Skeletal muscle tissue (tissue), 4 donors: ENCODE measurements around the gene CXCR3. TPM values are rescaled to one million over a fixed set of nuclear protein-coding genes. Genes with fewer than 3 reads are reported as not detected.

Experiments used
- H3K27ac ChIP-seq: one replicate; pipeline ENCODE4 v1.7.0; 2013; ENCODE audit warnings: mild to moderate bottlenecking, low read depth, low read length, inconsistent platforms
- H3K27me3 ChIP-seq, 3 donors: one replicate each; pipeline ENCODE4 v1.7.0; 2013; ENCODE audit warnings: low read length in 3 of 3; ENCODE audit not compliant: control insufficient read depth in 3 of 3, insufficient read depth in 3 of 3
- H3K36me3 ChIP-seq, 3 donors: one replicate each; pipeline ENCODE4 v1.7.0; 2013; ENCODE audit warnings: low read length in 3 of 3; ENCODE audit not compliant: control insufficient read depth in 3 of 3, insufficient read depth in 3 of 3
- H3K4me1 ChIP-seq, 3 donors: one replicate each; pipeline ENCODE4 v1.7.0; 2013; ENCODE audit warnings: low read length in 3 of 3, mild to moderate bottlenecking in 3 of 3; ENCODE audit not compliant: control insufficient read depth in 3 of 3, insufficient read depth in 3 of 3
- H3K4me3 ChIP-seq, 3 donors: one replicate each; pipeline ENCODE4 v1.7.0; 2013; ENCODE audit warnings: low read length in 3 of 3
- H3K9ac ChIP-seq, 3 donors: one replicate each; pipeline ENCODE4 v1.7.0; 2013; ENCODE audit warnings: low read length in 3 of 3, mild to moderate bottlenecking in 3 of 3, moderate library complexity in 2 of 3, low read depth in 1 of 3
- H3K9me3 ChIP-seq, 3 donors: one replicate each; pipeline ENCODE4 v1.7.0; 2013; ENCODE audit warnings: low read length in 3 of 3; ENCODE audit not compliant: control insufficient read depth in 3 of 3
- total RNA-seq: library from RNA; depleted of rRNA; stranded (reverse); fragments of >200 nt; gene quantifications from one replicate; pipeline ENCODE4 v1.2.3, GENCODE V29; 2014
- donor health status: Osteomylitis.

CXCR3 gene
- total RNA-seq, 1 donor from 2014 or later, result not detected

GRCh38 chrX:71637848-71638247, 19.5 kb upstream of the CXCR3 start:
- H3K4me1 ChIP-seq, result peaks cover 0 to 17% (median 9%) of the 10 kb centered on the region in 3 donors
- H3K9me3 ChIP-seq, result no peaks in the 10 kb centered on the region
- H3K27ac ChIP-seq, result peak overlapping the region; percentile 27
- no peak overlapping the region for H3K4me3 ChIP-seq
- no peak overlapping the region for H3K9ac ChIP-seq
- H3K36me3 ChIP-seq, result no peaks in the 10 kb centered on the region
- no peaks in the 10 kb centered on the region for H3K27me3 ChIP-seq

DNA sequence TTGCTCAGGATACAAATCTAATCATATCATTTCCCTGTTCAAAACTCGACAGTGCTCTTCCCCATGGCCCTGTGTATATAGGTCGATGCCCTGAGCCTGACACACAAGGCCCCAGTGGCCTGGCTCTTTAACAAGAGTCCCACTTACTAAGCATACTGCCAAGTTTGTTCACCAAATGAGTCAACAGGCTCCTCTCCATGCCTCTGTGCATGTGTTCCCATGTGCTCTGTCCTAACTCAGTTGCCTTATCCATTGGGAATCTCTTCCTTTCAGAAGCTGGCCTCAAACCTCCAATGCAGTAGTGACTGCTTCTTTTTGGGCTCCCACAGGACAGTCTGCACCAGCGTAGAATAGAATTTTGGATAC, 18.9 kb upstream of the CXCR3 start:
- Histone ChIP-seq H3K9ac (no peak overlapping the region), H3K27ac (peak overlapping the region; percentile 75), H3K36me3 (no peaks in the 10 kb centered on the region), H3K4me1 (peaks cover 0 to 17% (median 9%) of the 10 kb centered on the region in 3 donors), H3K27me3 (no peaks in the 10 kb centered on the region), H3K9me3 (no peaks in the 10 kb centered on the region), H3K4me3 (no peak overlapping the region)

- Histone ChIP-seq H3K4me3 (no peak overlapping the region), H3K27me3 (no peaks in the 10 kb centered on the region), H3K27ac (peak overlapping the region; percentile 75), H3K9me3 (no peaks in the 10 kb centered on the region), H3K9ac (no peak overlapping the region), H3K36me3 (no peaks in the 10 kb centered on the region), H3K4me1 (peaks cover 0 to 17% (median 9%) of the 10 kb centered on the region in 3 donors)
Observed at GRCh38 chrX:71636438-71637252, 18.3 kb upstream of the CXCR3 start.

- Histone ChIP-seq H3K27ac (peak overlapping the region; percentile 36), H3K9ac (no peak overlapping the region), H3K36me3 (no peaks in the 10 kb centered on the region), H3K27me3 (no peaks in the 10 kb centered on the region), H3K9me3 (no peaks in the 10 kb centered on the region), H3K4me1 (peaks cover 0 to 17% (median 9%) of the 10 kb centered on the region in 3 donors), H3K4me3 (no peak overlapping the region)
Observed at GRCh38 chrX:71634366-71634765, 16.1 kb upstream of the CXCR3 start.

DNA sequence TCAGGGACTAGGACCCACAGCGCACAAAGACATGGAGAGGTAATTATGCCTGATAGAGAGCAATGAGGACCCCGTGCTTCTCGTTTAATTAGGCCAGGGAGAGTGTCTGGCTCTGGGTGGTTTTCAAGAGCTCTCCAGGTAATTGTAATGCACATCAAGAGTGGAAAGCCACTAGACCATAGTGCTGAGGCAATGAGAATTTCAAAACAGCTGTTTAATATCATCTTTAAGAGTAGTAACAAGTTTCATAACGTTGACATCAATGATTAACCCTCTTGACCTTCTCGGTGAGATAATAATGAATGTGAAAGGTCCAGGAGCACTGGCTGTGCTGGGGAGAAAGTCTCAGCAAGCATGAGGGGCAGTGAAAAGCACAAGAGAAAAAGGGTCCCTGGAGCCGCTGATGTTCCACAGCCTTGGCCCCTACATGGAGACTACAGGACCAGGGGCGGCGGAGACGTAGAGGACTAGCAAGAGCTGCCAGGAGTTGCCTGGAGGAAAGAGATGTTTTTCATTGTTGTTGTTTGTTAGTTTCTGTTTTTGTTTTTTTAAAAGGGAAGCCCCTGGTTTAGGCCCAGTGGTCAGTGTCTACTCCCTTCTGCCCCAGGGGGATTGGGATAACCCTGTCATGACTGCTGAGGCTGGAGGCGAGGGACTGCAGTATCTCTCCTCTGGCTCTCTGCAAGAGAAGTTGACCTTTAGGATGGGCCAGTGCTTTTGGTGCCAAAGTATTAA, 14.8 kb upstream of the CXCR3 start:
- no peak overlapping the region for H3K4me3 ChIP-seq
- H3K36me3 ChIP-seq, result no peaks in the 10 kb centered on the region
- H3K27me3 ChIP-seq, result peaks cover 0 to under 1% (median 0%) of the 10 kb centered on the region in 3 donors
- H3K9ac ChIP-seq, result no peak overlapping the region
- peaks cover 0 to 17% (median 9%) of the 10 kb centered on the region in 3 donors for H3K4me1 ChIP-seq
- H3K9me3 ChIP-seq, result no peaks in the 10 kb centered on the region
- H3K27ac ChIP-seq, result no peak overlapping the region

GRCh38 chrX:71629467-71629866, 11.2 kb upstream of the CXCR3 start:
- Histone ChIP-seq H3K27ac (no peak overlapping the region), H3K9me3 (no peaks in the 10 kb centered on the region), H3K4me3 (no peak overlapping the region), H3K4me1 (peaks cover 0 to 3% (median 2%) of the 10 kb centered on the region in 3 donors), H3K27me3 (peaks cover 0 to 3% (median 0%) of the 10 kb centered on the region in 3 donors), H3K36me3 (no peaks in the 10 kb centered on the region), H3K9ac (no peak overlapping the region)

DNA sequence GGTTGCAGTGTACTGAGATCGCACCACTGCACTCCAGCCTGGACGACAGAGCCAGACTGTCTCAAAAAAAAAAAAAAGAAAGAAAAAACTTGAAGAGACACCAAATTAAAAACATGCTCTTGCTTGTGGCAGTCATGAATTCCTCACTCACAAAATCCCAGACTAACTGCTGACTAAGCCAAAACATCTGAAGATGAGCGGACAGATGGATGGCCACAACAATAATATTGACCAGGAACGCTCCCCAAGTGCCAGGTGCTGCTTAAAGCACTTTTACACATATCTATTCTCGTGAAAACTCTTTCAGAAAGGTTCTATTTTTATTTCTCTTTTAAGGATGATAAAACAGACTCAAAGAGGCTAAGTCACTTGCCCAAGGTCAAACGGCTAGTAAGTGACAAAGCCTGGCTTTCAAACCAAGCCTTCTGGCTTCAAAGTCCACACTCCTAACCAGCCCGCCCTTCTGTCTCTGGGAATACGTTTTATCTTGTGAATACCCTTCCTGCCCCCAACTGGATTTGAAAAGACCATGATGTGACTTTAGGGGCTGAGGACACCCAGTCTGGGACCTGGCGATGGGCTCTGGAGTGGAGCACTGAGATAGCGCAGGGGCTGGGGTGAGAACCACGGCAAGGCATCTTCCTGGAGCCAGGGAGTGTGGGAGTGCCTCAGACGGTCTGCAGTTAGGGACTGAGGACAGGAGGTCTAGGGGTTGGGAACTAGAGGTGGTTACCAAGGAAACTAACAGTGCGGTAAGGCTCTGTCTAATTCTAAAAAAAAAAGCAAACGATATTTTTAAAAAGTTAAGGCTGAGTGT, 9.5 kb upstream of the CXCR3 start:
- Histone ChIP-seq H3K4me3 (no peak overlapping the region), H3K9me3 (no peaks in the 10 kb centered on the region)

DNA sequence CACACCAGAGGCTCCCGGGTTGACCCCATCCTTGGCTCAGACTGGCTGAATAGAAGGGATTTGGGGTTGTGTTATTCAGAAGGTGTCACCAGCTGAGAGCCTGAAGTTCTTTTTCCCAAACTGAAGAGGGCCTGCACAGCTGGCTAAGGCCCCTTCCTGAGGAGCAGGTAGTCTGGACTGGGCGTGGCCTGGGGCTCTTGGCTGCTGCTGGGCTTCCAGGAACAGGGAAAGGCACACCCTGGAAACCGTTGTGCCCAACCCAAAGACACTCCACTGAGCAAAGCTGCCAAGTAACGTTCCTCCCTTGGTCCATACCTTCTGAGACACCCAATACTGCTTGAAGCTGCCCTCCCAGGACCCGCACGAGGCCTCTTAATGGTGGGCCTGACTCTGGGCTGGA, 8.3 kb upstream of the CXCR3 start:
- H3K36me3 ChIP-seq, result no peaks in the 10 kb centered on the region
- peaks cover 0 to 3% (median 0%) of the 10 kb centered on the region in 3 donors for H3K27me3 ChIP-seq
- no peaks in the 10 kb centered on the region for H3K9me3 ChIP-seq
- H3K9ac ChIP-seq, result no peak overlapping the region
- H3K27ac ChIP-seq, result no peak overlapping the region
- H3K4me3 ChIP-seq, result no peak overlapping the region
- peaks cover 15 to 23% (median 17%) of the 10 kb centered on the region in 3 donors for H3K4me1 ChIP-seq

More for the DNA sequence above, 9.5 kb upstream of the CXCR3 start:
- Histone ChIP-seq H3K27me3 (peaks cover 0 to 3% (median 0%) of the 10 kb centered on the region in 3 donors), H3K36me3 (no peaks in the 10 kb centered on the region), H3K27ac (no peak overlapping the region), H3K4me1 (peaks cover 10 to 11% (median 10%) of the 10 kb centered on the region in 3 donors), H3K9ac (no peak overlapping the region)

GRCh38 chrX:71625471-71625870, 7.2 kb upstream of the CXCR3 start:
- H3K9ac ChIP-seq, result no peak overlapping the region
- no peak overlapping the region for H3K4me3 ChIP-seq
- no peaks in the 10 kb centered on the region for H3K36me3 ChIP-seq
- H3K27ac ChIP-seq, result no peak overlapping the region
- peaks cover 0 to 3% (median 0%) of the 10 kb centered on the region in 3 donors for H3K27me3 ChIP-seq
- H3K4me1 ChIP-seq, result peaks cover 15 to 25% (median 17%) of the 10 kb centered on the region in 3 donors
- no peaks in the 10 kb centered on the region for H3K9me3 ChIP-seq
